Stimulated activated CD8-positive, alpha-beta memory T cell treated with anti-CD3 and anti-CD28 coated beads, Interleukin-15, amount 100 ng/mL, for 4 hours (primary cell): ENCODE results near the gene CFAP99.

Source experiments
- DNase-seq, 2 donors: peaks; one replicate each; pipeline ENCODE4 v3.0.0-alpha.2; 2020; ENCODE audit warnings: low read depth in 2 of 2

Gene CFAP99

DNA sequence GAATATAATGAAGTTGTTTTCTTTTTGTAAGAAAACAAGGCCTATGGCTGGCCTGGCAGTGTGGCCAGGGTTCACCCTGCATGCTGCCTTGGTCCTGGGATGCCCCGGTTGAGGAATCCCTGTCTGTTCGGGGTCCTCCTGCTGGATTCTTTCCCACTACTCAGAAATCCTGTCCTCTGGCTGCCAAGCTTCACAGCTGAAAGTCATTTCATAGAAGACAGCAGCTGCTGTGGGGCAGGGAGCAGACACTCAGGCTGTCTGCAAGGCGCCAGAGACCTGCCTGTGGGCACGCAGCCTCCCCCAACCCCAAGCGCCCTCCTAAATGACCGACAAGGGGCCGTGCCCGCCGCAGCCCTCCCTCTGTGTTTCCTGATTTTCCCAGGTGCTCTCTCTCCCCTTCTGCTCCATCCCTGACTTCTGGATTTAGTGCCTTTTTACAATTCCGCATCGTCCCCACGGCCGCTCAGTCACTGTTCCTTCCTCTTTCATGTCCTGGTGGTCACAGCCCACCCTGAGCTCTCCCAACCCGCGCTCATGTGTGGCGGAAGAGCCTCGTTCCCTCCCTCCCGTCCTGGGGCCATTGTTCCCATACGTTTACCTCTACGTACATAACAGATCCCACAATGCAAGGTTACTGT lies 27.9 kb upstream of the CFAP99 start:
- DNase-seq: no peak

DNA sequence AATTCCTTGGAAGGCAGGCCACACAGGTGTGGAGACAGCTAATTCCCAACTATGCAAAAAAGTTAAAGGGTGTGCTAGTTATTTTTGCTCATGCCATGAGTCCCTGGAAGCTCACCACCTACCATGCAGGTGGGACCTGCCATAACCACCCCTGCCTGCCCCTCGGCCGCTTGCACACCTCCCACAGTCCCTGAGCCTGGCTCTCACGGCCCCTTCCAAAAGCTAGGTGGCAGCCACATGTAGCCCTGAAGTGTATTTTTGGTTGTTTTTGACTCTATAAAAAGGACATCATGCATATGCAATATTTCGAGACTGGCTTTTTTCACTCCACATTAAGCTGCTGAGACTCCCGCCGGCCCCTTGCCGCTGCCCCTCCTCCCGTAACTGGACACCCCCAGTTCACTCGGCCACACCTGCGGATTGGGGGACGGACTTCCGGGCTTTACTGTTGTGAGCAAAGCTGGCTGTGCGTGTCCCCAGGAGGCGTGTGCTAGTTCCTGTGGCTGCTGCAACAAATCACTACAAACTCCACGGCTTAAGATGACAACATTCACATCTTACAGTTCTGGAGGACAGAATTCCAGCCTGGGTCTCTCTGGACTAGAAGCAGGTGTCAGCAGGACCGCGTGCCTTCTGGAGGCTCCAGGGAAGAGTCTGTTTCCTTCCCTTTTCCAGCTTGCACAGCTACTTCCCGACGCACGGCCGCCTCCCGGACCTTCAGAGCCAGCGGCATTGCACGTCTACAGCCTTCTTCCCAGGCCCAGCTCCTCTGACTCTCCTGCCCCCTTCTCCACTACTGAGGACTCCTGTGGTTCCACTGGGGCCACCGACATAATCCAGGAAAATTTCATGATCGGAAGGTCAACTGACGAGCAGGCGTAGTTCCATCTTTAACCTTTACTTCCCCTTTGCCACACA lies 25.1 kb upstream of the CFAP99 start:
- no peak for DNase-seq

DNA sequence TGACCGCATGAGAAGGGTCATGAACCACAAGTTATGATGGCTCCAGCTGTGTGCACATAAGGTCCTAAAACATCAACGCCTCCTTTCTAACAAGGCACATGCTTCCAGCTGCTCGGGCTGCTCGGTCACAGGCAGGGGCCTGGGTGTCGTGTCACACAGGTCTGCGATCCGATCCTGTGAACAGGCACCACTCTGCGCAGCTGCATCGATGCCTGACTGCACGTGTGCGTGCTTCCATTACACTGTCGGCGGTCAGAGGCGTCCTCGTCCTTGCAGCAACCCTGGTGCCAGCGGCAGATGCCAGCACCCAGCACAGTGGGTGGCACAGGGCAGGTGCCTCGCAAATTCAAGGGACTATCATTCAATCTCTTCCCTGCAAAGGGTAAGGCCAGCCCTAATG lies 24.2 kb upstream of the CFAP99 start:
- no peak for DNase-seq

DNA sequence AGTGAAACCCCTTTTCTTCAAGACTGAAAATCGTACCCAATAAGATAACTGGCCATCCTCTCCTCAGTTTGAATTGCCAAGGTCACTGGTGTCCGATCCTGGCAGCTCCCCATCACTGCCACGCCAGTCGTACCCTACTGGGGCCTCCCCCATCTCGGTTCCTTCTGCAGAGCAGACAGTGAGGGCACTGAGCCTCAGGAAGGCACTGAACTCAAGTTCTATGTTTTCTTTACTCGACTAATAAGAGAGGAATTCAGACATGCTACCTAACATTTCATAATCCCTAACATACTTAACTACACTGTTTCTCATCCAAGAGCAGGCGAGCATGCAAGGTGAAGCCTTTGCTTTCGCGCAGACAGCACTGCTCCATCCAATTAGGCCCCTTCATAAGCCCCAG lies 23.7 kb upstream of the CFAP99 start:
- DNase-seq: no peak

DNA sequence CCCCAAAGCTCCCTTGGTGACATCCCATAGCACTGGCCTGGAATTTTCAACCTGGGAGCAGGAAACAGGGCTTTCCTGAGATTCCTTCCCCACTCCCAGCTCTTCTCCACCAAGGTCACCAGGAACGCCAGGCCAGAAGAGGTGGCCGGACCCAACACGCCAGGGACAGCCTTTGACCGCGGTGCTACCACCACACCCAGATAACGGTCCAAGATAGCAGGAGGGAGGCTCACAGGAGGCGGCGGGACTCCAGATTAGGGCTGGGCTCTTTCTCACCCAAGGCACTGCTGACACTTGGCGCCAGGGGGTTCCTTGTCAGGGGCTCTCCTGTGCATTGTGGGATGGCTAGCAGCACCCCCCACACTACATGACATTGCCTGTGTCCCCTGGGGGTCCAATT lies 23.2 kb upstream of the CFAP99 start:
- DNase-seq: no peak

DNA sequence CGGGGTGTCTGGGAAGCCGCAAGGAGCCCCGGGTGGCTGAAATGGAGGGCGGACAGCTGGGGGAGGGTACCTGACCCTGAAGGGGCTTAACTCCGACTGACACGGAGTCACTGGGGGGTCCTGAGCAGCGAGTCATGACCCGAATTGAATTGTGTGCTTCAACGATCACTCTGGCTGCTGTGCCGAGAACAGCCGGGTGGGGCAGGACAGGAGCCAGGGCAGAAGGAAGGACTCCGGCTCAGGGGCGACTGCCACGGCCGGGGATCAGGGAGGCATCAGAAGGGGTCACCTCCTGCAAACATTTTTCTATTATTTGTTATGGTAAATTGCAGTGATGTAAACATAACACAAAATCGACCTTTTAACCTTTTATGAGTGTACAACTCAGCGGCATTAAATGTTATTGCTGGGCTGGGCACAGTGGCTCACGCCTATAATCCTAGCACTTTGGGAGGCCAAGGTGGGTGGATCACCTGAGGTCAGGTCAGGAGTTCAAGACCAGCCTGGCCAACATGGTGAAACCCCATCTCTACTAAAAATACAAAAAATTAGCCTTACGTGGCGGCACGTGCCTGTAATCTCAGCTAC lies 21.9 kb upstream of the CFAP99 start:
- DNase-seq: no peak

DNA sequence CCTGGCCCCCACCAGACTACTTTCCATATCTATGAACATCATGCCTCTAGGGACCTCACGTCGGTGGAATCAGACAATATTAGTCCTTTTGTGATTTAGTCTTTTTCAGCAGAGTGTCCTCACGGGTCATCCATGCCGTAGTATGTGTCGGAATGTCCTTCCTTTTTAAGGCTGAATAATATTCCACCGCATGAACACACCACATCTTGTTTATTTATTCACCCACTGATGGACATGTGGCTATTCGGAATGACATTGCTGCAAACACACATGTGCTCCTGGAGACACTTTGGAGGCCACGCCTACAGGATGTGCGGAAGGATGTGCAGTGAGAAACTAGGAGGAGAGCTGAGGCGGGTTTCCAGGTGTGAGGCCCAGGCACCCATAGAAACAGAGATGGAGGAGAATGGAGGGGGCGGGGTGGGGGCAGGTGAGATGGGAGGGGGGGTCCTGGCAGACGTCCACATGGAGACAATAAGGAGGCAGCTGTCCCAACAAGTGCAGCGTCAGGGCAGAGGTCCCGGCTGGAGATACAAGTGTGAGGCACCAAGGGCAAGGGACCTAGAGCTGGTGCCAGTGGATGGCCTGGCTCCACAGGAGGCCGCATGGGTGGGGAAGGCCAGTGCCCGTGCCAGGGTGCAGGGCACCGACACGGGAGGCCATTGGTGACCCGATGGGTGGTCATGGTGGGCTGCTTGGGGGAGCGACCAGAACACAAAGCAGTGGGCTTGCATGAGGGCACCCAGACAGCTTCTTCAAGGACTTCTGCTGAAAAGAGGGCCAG lies 21.0 kb upstream of the CFAP99 start:
- no peak for DNase-seq

DNA sequence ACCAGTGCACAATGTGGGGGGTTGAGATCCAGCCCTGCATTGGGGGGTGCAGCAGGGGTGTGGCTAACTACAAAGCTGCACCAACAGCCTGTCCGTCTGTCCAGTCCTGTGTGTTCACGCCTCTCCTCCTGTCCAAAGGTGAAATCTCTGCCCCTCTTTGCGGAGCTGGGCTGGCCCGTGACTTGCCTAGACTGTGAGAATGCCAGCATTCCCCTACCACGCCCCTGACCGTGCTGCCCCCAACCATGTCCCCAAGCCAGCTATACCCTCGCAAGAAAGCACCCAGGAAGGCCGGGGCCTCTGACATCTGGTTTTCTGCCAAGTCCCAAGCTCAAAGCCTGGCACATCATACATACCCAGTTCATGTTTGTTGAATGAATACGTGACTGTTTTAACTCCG lies 19.5 kb upstream of the CFAP99 start:
- no peak for DNase-seq

DNA sequence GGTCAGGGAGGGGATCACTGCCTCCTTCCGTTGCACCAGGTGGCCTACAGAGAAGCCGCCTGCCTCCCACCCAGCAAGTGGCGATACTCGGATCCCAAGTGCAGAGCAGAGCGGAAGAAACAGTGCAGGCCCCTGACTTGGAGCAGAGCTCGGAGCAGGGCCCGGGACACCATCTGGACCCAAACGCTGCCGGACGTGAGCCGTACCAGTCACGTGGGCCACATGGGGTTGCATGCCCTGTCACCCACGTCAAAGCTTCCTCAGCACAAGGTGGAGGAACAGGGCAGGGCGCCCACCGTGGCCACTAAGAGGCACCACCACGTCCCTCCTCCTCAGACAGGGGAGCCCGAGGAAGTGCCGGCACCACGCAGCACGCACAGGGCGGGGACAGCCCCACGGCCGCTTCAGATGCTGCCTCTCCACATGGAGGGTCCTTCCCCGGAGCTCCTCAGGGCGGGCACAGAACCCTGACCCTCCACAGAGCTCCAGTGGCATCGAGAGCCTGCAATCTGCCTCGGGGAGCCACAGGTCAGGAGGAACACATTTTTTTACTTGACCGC lies 19.0 kb upstream of the CFAP99 start:
- no peak for DNase-seq

DNA sequence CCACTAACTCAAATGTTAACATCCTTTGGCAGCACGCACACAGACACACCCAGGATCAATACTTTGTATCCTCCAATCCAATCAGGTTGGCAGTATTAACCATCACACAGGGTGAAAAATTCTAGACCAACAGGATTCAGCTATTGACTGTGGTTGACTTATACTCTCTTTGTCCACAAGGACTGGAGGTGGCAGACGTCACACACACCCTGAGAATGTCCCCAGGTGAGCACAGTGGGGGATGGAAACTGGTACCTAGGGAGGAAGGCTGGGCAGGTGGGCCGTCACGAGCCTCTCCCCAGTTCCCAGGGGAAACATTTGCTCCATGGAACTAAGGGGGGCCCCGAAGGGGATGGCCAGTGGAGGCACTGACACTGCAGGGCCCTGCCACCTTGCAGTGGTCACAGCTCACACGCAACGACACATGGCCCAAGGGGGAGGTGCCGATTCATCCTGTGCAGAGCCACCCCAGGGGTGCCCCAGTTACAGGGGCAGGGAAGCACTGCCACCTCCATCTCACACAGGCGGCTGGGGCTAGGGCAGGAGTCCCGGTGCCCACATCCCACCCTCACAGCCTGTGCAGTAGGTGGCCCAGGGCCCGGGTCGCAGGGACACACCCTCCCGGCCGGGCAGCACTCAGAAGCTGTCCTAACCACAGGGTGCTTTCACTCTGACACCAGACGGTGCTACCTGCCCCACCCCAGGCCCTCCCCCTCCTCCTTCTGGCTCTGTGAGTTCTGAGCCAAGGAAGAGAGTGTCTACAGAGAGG lies 17.7 kb upstream of the CFAP99 start:
- DNase-seq: no peak

DNA sequence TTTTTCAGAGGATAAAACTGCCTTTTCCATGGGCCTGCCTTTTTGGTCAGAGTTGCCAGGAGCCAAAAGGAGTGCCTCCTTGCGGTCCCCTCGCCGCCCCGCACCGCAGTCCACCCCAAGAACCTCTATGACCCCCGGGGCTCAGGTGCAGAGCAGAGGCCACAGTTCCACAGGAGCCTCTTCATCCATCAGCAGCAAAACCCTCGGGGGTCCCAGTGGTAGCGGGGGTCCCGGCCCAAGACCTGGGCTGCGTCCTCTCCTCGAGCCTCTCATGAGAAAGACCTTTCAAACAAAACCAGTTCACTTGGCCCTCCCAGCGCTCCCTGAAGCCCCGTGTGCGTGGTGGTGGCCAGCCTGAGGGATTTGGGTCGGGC lies 17.2 kb upstream of the CFAP99 start:
- no peak for DNase-seq

DNA sequence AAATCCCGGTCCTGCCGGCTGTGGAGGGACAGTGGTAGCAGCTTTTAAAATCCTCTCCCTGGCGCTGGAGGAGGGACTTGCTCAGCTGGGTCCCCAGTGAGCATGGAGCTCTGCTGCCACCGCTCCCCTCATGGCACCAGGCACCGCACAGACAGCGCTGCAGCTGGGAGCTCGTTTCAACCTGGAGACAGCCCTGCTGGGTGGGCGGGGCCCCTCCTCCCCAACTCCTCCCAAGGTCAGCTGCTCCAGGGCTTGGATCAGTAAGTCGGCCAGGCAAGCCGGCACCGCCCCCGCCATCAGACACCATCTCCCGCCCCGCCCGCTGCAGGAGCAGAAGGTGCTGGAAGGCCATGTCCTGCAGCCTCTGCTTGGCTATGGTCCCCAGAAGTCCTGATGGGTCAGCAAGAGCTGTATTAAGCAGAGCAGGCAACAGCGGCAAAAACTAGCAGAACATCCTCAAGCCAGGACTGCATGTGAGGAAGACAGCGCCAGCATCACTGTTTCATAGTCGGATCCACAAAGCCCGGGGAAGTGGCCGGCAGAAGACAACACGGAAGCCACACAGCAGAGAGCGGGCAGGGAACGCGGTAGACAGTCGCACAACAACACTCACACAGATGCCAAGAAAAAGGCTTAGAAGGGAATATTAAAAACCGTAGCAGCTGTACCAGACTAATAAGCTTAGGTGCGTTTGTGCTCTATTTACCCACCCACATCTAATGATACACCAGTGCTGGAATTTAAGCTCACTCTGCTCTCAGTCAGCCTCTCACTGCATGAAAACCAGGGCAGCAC lies 16.5 kb upstream of the CFAP99 start:
- DNase-seq: no peak

DNA sequence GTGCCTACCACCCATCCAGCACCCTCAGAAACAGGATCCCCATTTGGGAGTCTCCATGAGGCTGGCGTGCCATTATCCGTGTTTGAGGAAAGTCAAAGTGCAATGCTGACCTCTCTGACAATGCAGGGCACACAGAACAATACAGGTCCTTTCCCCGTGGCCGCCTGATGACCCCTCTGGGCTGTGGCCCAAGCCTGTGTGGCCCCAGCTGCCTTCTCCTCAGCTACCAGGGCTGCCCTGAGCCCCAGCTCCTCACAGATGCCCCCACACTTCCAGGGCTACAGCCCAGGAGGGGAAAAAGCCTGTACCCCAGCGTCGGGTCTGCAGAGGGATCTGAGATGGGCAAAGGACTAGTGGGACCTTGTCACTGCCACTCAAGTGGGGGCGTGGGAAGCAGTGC lies 15.8 kb upstream of the CFAP99 start:
- no peak for DNase-seq

DNA sequence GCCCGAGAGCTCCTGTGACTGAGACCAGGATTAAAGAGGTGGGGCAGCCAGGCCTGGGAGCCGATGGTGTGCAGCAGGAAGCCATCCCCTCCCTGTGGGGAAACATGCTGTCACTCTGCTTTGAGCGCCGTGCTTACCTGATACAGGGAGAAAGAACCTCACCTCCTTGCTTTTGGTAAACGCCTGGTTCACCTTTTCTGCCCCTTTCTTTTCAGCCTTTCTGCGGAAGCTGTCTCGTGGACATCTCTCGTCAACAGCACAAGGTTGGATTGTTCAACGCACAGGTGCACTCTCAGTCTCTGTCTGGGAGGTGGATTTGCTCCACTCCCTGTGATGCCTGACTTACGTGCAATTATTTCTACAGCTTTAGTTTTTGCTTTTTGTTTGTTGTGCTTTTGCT lies 12.3 kb upstream of the CFAP99 start:
- DNase-seq: no peak

DNA sequence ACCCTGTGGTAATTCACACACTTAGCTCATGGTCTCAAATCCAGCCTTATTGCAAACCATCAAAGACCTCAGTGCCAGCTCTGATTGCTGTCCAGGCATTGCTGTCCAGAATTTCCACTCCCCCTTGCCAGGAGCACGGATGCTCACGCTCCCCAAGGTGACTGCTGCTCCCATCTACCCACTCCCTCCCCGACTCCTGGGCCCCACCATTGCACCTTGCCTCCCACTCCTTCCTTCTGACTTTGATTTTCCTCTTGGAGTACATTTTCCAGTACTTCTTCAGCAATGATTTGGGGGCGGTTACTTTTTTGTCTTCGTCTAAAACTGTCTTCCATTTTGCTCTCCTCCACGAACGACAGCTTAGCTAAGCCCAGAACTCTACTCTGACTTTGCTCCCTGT lies 11.8 kb upstream of the CFAP99 start:
- no peak for DNase-seq

DNA sequence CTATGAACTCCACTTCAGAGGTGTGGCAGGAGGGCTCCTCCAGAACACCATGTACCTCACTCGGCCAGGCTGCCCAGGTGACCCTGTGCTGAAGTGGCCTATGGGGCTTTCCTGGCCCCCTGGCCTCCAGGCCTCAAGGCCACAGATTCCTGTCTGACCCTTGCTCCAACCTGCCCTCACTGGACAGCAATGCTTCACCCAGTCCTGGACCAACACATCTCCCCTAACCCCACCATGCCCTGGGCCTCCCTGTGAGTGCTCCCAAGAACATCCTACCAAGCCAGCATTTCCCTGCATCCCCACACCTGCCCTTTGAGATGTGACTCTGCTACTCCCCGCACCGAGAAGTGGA lies 10.8 kb upstream of the CFAP99 start:
- DNase-seq: no peak

DNA sequence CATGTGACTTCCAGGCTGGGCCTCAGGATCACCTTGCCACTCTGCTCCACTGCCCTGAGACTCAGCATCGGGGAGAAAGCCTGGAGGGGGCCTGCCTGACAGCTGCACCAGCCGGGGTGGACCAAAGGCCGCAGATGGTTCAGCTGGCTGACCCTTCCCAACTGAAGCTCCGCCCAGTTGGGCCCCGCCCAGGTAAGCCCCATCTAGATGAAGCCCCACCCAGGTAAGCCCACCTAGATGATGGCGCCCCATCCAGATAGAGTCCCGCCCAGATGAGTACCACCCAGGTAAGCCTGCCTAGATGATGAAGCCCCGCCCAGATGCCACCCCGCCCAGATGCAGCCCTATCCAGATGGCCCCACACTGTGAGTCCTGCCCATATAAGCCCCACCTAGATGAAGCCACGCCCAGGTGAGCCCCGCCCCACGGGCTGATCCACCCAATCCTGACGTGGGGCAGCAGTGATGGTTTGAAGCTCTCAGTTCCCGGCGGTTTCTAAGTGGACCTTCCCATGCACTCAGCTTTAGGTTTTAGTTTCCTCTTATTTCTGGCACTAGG lies 10.3 kb upstream of the CFAP99 start:
- no peak for DNase-seq

DNA sequence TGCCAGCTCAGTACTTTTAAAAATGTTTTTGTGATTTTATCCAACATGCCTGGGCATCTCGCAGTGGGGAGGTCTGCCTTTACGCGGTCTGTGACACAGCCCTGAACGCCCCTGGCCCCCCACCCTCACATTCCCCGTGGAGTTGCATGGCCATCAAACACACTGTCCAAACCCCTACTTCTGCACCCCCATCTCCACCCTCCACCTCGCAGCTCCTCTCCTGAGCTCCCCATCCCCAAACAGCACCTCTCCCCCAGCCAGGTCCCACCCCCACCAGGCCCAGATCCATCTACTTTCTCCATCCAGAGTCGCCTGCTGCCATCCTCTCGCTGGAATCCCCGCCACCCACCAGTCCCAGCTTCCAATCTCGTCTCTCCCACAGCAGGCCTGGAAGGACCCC lies 9.8 kb upstream of the CFAP99 start:
- no peak for DNase-seq

DNA sequence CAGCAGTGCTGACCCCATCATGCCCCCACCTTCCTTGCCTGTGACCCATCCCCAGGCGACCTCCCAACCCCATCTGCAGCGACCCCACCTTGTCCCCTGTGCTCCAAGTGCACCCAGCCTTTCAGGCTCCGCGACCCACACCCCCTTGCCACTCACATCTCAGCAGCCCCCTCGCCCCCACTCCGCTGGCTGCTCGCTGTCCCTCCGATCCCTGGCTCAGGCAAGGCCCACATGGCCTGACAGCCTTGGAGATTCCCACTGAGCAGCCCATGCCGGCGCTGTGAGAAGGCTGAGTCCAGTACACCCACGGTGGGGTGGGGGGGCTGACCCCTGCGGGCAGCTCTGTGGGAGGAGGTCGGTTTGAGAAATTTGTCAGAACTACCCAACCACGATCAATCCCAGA lies 9.4 kb upstream of the CFAP99 start:
- DNase-seq: no peak
